Caco-2 (cell line): ENCODE measurements around the gene JAG2. TPM values are rescaled to one million over a fixed set of nuclear protein-coding genes. Genes with fewer than 3 reads are reported as not detected.

Experiments
- BruUV-seq: library from RNA; stranded (reverse); fragments of 400-500 nt; replicated peaks from 2 replicates; lab custom pipeline; 2021; lab: Mats Ljungman, UMichigan
- CTCF ChIA-PET: fragments of 300-600 bp; sonication (Branson Sonifier 250); formaldehyde crosslinking; loops from one replicate; lab custom pipeline; 2022; ENCODE audit warnings: antibody characterized with exemption; lab: Charles Lee
- POLR2A ChIA-PET: fragments of 300-600 bp; sonication (Branson Sonifier 250); formaldehyde crosslinking; loops from one replicate; lab custom pipeline; 2022; ENCODE audit warnings: antibody characterized with exemption; lab: Charles Lee
- DNase-seq, 2 experiments: peaks; one replicate each; pipeline versions ENCODE4 v3.0.0 to v3.0.0-alpha.2; 2020 to 2022
- H3K27me3 ChIP-seq: replicated peaks from 2 replicates; pipeline ENCODE4 v1.6.0; 2011; ENCODE audit warnings: low read length; ENCODE audit not compliant: control insufficient read depth, insufficient read depth
- H3K36me3 ChIP-seq: 2 replicates; pipeline ENCODE4 v1.5.1; 2011; ENCODE audit warnings: low read length; ENCODE audit not compliant: control insufficient read depth, insufficient read depth
- H3K4me1 ChIP-seq: fragments of 250-450 bp; sonication (Bioruptor Pico); 2 replicates; pipeline ENCODE4 v1.5.1; 2020; ENCODE audit warnings: mild to moderate bottlenecking
- H3K4me3 ChIP-seq: 2 replicates; pipeline ENCODE4 v1.5.1; 2011; ENCODE audit warnings: low read depth, mild to moderate bottlenecking, control low read depth, low read length
- H3K9me3 ChIP-seq: fragments of 250-450 bp; sonication (Bioruptor Pico); 2 replicates; pipeline ENCODE4 v1.5.1; 2020; ENCODE audit warnings: mild to moderate bottlenecking, moderate library complexity
- H3K27ac Mint-ChIP-seq: one replicate; pipeline ENCODE4 v1.8.0; 2022; ENCODE audit warnings: mixed read lengths; ENCODE audit not compliant: unreplicated experiment
- H3K27me3 Mint-ChIP-seq: one replicate; pipeline ENCODE4 v1.8.0; 2022; ENCODE audit warnings: mixed read lengths; ENCODE audit not compliant: insufficient read depth, unreplicated experiment
- H3K36me3 Mint-ChIP-seq: one replicate; pipeline ENCODE4 v1.8.0; 2022; ENCODE audit warnings: mild to moderate bottlenecking, mixed read lengths; ENCODE audit not compliant: insufficient read depth, unreplicated experiment
- H3K4me1 Mint-ChIP-seq: one replicate; pipeline ENCODE4 v1.8.0; 2022; ENCODE audit warnings: low read depth, mixed read lengths; ENCODE audit not compliant: unreplicated experiment
- H3K4me3 Mint-ChIP-seq: one replicate; pipeline ENCODE4 v1.8.0; 2022; ENCODE audit warnings: mild to moderate bottlenecking, moderate library complexity, mixed read lengths; ENCODE audit not compliant: unreplicated experiment
- H3K9me3 Mint-ChIP-seq: one replicate; pipeline ENCODE4 v1.8.0; 2022; ENCODE audit warnings: mixed read lengths; ENCODE audit not compliant: unreplicated experiment
- intact Hi-C: fragments of 100-400 bp; cut with micrococcal nuclease; formaldehyde crosslinking; loops from one replicate; pipeline ENCODE4 v1.10.0; 2022; ENCODE audit not compliant: unreplicated experiment
- total RNA-seq: library from RNA; stranded (reverse); gene quantifications from 2 replicates; pipeline ENCODE4 v1.2.3, GENCODE V29; 2022
- TF ChIP-seq, protein P1 (sequence below), 2 experiments: fragments of 200-600 bp in 1 of 2; IDR thresholded peaks; 1 replicate in 1 of 2; 2 replicates in 1 of 2; pipeline versions ENCODE4 v1.5.1 to v1.8.0; 2011 to 2022; ENCODE audit warnings: antibody characterized with exemption in 1 of 2, control low read depth in 1 of 2, inconsistent platforms in 1 of 2, low read depth in 1 of 2, low read length in 1 of 2, mild to moderate bottlenecking in 1 of 2, moderate library complexity in 1 of 2; ENCODE audit not compliant: insufficient read depth in 1 of 2, severe bottlenecking in 1 of 2, unreplicated experiment in 1 of 2

Gene JAG2
- total RNA-seq, 1 experiment from 2014 or later = 43.0 TPM

DNA sequence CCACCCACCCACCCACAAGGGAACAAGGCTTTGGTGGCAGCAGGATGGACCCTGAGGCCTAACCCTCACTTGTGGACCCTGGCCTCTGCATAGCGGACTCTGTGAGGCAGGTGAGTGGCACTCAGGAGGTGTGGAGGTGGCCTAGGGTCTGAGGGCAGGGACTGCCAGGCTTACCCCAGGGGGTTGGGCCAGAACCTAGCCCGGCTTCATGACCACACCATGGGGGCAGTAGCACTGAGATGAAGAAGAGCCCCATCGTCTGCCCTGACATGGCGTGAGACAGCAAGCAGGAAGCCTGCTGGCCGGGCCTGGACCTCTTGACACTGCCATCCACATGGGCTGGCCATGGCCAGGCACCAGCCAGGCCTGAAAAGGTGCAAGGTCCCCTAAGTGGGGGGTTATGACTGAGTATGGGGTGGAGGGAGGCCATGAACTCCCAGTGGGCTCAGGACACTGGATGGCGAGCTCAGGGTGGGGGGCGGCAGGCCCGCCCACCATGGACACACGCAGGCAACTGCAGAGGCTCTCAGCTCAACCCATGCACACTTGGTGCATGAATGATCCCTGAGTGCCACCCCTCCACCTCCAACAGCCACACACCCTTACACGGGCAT, 29.3 kb downstream of the JAG2 start:
- Mint-ChIP-seq H3K9me3 (no peaks in the 10 kb centered on the region), H3K4me3 (no peak overlapping the region), H3K27ac (no peak overlapping the region), H3K4me1 (no peaks in the 10 kb centered on the region), H3K27me3 (no peaks in the 10 kb centered on the region), H3K36me3 (peaks cover 13% of the 10 kb centered on the region)
- Histone ChIP-seq H3K9me3 (peaks cover 10% of the 10 kb centered on the region; the same call in 1 of the 2 replicates), H3K4me3 (no peak overlapping the region), H3K36me3 (no peaks in the 10 kb centered on the region), H3K27me3 (no peaks in the 10 kb centered on the region), H3K4me1 (no peaks in the 10 kb centered on the region)
- ChIA-PET POLR2A (no interaction called here), CTCF (no interaction called here)
- BruUV-seq = no TSS peak
- DNase-seq = peak in 1 of 2 experiments; percentile 19
- TF ChIP-seq, protein P1, sequence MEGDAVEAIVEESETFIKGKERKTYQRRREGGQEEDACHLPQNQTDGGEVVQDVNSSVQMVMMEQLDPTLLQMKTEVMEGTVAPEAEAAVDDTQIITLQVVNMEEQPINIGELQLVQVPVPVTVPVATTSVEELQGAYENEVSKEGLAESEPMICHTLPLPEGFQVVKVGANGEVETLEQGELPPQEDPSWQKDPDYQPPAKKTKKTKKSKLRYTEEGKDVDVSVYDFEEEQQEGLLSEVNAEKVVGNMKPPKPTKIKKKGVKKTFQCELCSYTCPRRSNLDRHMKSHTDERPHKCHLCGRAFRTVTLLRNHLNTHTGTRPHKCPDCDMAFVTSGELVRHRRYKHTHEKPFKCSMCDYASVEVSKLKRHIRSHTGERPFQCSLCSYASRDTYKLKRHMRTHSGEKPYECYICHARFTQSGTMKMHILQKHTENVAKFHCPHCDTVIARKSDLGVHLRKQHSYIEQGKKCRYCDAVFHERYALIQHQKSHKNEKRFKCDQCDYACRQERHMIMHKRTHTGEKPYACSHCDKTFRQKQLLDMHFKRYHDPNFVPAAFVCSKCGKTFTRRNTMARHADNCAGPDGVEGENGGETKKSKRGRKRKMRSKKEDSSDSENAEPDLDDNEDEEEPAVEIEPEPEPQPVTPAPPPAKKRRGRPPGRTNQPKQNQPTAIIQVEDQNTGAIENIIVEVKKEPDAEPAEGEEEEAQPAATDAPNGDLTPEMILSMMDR (IDR thresholded peaks at IDR 0.05; ENCODE audit: insufficient read depth in 1 of 2, low read depth in 1 of 2, low read length in 1 of 2, severe bottlenecking in 1 of 2, unreplicated experiment in 1 of 2) = no peak
- intact Hi-C loops = no loop called here

DNA sequence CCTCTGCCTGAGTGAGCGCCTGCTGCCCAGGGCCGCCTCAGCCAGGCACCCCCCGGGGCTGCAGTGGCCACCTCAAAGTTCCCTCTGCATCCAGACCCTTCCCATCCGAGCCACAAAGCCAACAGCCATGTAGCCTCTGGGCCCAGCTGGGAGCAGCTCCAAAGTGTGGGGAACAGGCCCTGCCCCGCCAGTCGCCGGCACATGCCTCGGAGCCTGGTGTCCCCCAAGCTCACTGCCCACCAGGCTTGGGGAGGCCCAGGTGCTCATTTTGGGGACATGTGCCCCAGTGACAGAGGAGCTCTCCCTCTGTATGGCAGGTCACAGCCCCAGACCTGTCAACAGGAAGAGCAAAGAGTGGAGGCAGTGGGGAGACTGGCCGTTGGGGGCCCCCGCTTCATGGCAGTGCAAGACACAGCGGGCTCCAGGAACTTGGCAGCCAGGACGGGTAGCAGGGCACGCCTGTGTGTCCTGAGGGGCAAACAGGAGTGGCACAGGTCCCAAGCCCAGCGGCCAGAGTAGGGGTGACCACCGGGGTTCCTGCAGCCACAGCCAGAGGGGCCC, 29.9 kb downstream of the JAG2 start:
- Mint-ChIP-seq H3K9me3 (no peaks in the 10 kb centered on the region), H3K36me3 (peaks cover 13% of the 10 kb centered on the region), H3K27me3 (no peaks in the 10 kb centered on the region), H3K4me3 (no peak overlapping the region), H3K4me1 (no peaks in the 10 kb centered on the region), H3K27ac (no peak overlapping the region)
- ChIA-PET CTCF (no interaction called here), POLR2A (no interaction called here)
- intact Hi-C loops = no loop called here
- DNase-seq = peak in 1 of 2 experiments; percentile 32
- H3K4me3 ChIP-seq = no peak overlapping the region
- peaks cover 10% of the 10 kb centered on the region; the same call in 1 of the 2 replicates for H3K9me3 ChIP-seq
- no peaks in the 10 kb centered on the region for H3K4me1 ChIP-seq
- no peaks in the 10 kb centered on the region for H3K36me3 ChIP-seq
- BruUV-seq = no TSS peak
- H3K27me3 ChIP-seq = no peaks in the 10 kb centered on the region
- TF ChIP-seq, protein P1 (IDR thresholded peaks at IDR 0.05; ENCODE audit: insufficient read depth in 1 of 2, low read depth in 1 of 2, low read length in 1 of 2, severe bottlenecking in 1 of 2, unreplicated experiment in 1 of 2) = no peak

DNA sequence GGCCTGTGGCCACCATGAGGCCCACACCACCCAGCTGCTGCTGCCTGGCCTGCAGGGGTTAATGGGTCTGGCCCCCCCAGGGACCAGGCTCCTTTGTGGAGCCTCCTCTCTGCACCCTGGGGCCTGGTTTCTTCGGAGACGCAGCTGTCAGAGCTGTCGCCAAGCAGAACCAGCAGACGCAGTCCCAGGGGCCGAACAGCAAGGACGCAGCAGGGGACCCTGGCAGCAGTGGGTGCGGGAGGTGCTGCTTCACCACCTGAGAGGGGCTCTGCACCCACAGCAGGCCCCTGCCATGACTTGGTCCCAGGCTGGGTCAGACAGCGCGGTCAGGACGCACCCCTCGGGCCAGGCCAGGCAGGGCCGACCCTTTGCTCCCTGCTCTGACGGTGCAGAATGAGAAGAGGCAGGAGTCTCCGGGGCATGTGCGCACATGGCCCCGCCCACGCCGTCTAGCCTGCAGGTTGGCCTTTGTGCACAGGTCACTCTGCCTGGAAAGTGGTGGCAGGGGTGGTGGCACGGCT, 30.5 kb downstream of the JAG2 start:
- no peaks in the 10 kb centered on the region for H3K27me3 Mint-ChIP-seq
- ChIA-PET CTCF (no interaction called here), POLR2A (no interaction called here)
- no peak overlapping the region for H3K4me3 Mint-ChIP-seq
- no peaks in the 10 kb centered on the region for H3K4me1 Mint-ChIP-seq
- Histone ChIP-seq H3K4me3 (no peak overlapping the region), H3K36me3 (no peaks in the 10 kb centered on the region), H3K9me3 (peaks cover 10% of the 10 kb centered on the region; the same call in 1 of the 2 replicates), H3K4me1 (no peaks in the 10 kb centered on the region), H3K27me3 (no peaks in the 10 kb centered on the region)
- intact Hi-C loops = no loop called here
- no peak overlapping the region for H3K27ac Mint-ChIP-seq
- peak in 1 of 2 experiments; percentile 35 for DNase-seq
- TF ChIP-seq, protein P1 (IDR thresholded peaks at IDR 0.05; ENCODE audit: insufficient read depth in 1 of 2, low read depth in 1 of 2, low read length in 1 of 2, severe bottlenecking in 1 of 2, unreplicated experiment in 1 of 2) = no peak
- no TSS peak for BruUV-seq
- no peaks in the 10 kb centered on the region for H3K9me3 Mint-ChIP-seq
- H3K36me3 Mint-ChIP-seq = peaks cover 13% of the 10 kb centered on the region
